ENCODE measurements around the gene CFLAR. TPM values are rescaled to one million over a fixed set of nuclear protein-coding genes. Genes with fewer than 3 reads are reported as not detected.

CFLAR gene
- total and polyA plus RNA-seq, 4 donors, result 24.4 to 169 (median 45.5) TPM

- TF ChIP-seq, protein P1, sequence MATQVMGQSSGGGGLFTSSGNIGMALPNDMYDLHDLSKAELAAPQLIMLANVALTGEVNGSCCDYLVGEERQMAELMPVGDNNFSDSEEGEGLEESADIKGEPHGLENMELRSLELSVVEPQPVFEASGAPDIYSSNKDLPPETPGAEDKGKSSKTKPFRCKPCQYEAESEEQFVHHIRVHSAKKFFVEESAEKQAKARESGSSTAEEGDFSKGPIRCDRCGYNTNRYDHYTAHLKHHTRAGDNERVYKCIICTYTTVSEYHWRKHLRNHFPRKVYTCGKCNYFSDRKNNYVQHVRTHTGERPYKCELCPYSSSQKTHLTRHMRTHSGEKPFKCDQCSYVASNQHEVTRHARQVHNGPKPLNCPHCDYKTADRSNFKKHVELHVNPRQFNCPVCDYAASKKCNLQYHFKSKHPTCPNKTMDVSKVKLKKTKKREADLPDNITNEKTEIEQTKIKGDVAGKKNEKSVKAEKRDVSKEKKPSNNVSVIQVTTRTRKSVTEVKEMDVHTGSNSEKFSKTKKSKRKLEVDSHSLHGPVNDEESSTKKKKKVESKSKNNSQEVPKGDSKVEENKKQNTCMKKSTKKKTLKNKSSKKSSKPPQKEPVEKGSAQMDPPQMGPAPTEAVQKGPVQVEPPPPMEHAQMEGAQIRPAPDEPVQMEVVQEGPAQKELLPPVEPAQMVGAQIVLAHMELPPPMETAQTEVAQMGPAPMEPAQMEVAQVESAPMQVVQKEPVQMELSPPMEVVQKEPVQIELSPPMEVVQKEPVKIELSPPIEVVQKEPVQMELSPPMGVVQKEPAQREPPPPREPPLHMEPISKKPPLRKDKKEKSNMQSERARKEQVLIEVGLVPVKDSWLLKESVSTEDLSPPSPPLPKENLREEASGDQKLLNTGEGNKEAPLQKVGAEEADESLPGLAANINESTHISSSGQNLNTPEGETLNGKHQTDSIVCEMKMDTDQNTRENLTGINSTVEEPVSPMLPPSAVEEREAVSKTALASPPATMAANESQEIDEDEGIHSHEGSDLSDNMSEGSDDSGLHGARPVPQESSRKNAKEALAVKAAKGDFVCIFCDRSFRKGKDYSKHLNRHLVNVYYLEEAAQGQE (IDR thresholded peaks at IDR 0.05), result no peak
- no peak for TF ChIP-seq RAD21 (IDR thresholded peaks at IDR 0.05)
- TF ChIP-seq, protein P2, sequence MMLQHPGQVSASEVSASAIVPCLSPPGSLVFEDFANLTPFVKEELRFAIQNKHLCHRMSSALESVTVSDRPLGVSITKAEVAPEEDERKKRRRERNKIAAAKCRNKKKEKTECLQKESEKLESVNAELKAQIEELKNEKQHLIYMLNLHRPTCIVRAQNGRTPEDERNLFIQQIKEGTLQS (IDR thresholded peaks at IDR 0.05), result no peak
- no peak for TF ChIP-seq YY1 (IDR thresholded peaks at IDR 0.05)
Measured at GRCh38 chr2:201105759-201106158, 10.2 kb upstream of the CFLAR start (continued).

GRCh38 chr2:201107624-201108023 lies 8.3 kb upstream of the CFLAR start:
- H3K9me3 ChIP-seq (ENCODE audit: control insufficient read depth in 4 of 4, low read length in 3 of 4), result no peaks in the 10 kb centered on the region
- no peak overlapping the region for H3K9ac ChIP-seq (ENCODE audit: low read depth in 1 of 2, low read length in 2 of 2)
- no peak for TF ChIP-seq JUND (IDR thresholded peaks at IDR 0.05)
- TF ChIP-seq, protein P1 (IDR thresholded peaks at IDR 0.05), result no peak
- TF ChIP-seq, protein P2 (IDR thresholded peaks at IDR 0.05), result no peak
- no peak for TF ChIP-seq ZBTB33 (IDR thresholded peaks at IDR 0.05)
- TF ChIP-seq EGR1 (IDR thresholded peaks at IDR 0.05; ENCODE audit: low read depth in 2 of 2), result no peak
- TF ChIP-seq TAF1 (conservative IDR thresholded peaks at IDR 0.05), result no peak
- TF ChIP-seq GABPA (IDR thresholded peaks at IDR 0.05 in 1 of 2, conservative IDR thresholded peaks at IDR 0.05 in 1 of 2), result no peak
- no peak for TF ChIP-seq FOXA2 (IDR thresholded peaks at IDR 0.05)
- no peak for TF ChIP-seq RXRA (IDR thresholded peaks at IDR 0.05)
- TF ChIP-seq YY1 (IDR thresholded peaks at IDR 0.05), result no peak
- TF ChIP-seq, protein P3, sequence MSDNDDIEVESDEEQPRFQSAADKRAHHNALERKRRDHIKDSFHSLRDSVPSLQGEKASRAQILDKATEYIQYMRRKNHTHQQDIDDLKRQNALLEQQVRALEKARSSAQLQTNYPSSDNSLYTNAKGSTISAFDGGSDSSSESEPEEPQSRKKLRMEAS (IDR thresholded peaks at IDR 0.05), result no peak
- no peak for TF ChIP-seq RAD21 (IDR thresholded peaks at IDR 0.05)
- TF ChIP-seq HNF4G (IDR thresholded peaks at IDR 0.05), result no peak
- TF ChIP-seq, protein P4, sequence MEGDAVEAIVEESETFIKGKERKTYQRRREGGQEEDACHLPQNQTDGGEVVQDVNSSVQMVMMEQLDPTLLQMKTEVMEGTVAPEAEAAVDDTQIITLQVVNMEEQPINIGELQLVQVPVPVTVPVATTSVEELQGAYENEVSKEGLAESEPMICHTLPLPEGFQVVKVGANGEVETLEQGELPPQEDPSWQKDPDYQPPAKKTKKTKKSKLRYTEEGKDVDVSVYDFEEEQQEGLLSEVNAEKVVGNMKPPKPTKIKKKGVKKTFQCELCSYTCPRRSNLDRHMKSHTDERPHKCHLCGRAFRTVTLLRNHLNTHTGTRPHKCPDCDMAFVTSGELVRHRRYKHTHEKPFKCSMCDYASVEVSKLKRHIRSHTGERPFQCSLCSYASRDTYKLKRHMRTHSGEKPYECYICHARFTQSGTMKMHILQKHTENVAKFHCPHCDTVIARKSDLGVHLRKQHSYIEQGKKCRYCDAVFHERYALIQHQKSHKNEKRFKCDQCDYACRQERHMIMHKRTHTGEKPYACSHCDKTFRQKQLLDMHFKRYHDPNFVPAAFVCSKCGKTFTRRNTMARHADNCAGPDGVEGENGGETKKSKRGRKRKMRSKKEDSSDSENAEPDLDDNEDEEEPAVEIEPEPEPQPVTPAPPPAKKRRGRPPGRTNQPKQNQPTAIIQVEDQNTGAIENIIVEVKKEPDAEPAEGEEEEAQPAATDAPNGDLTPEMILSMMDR (IDR thresholded peaks at IDR 0.05; ENCODE audit: low read depth, low read length, missing input control), result no peak
- TF ChIP-seq FOXA1 (IDR thresholded peaks at IDR 0.05), result no peak
- TF ChIP-seq SP1 (IDR thresholded peaks at IDR 0.05), result no peak
- TF ChIP-seq HNF4A (conservative IDR thresholded peaks at IDR 0.05), result no peak
- no peak for TF ChIP-seq NR2F2 (IDR thresholded peaks at IDR 0.05)
- no peak overlapping the region for H3K4me3 ChIP-seq (ENCODE audit: low read depth in 1 of 3, low read length in 3 of 3)
- DNase-seq (ENCODE audit: low spot score), result no peak
- H3K4me1 ChIP-seq (ENCODE audit: control insufficient read depth in 4 of 4, insufficient read depth in 4 of 4, low read length in 3 of 4), result no peaks in the 10 kb centered on the region
- 93% methylated on average over 2 of the region's 2 CpGs for WGBS
- H3K27ac ChIP-seq (ENCODE audit: low read depth in 1 of 2, low read length in 2 of 2), result no peak overlapping the region
- H3K27me3 ChIP-seq (ENCODE audit: control insufficient read depth in 4 of 4, insufficient read depth in 4 of 4, low read length in 3 of 4), result no peaks in the 10 kb centered on the region
- H3K36me3 ChIP-seq (ENCODE audit: control insufficient read depth in 4 of 4, insufficient read depth in 3 of 4, low read depth in 1 of 4, low read length in 3 of 4), result no peaks in the 10 kb centered on the region
